Breast epithelium (tissue), 3 donors: ENCODE measurements around the gene NRBP1.

Experiments used
- POLR2A ChIP-seq: fragments of 450-650 bp; IDR thresholded peaks from one replicate; pipeline ENCODE4 v1.6.1; 2016; ENCODE audit warnings: antibody characterized with exemption, mild to moderate bottlenecking, moderate library complexity
- POLR2AphosphoS5 ChIP-seq, 3 donors: sonication (generic); formaldehyde crosslinking; IDR thresholded peaks; one replicate each; pipeline ENCODE4 v1.6.1; 2017; ENCODE audit warnings: antibody characterized with exemption in 3 of 3
- TF ChIP-seq, protein P1 (sequence below), 3 donors: fragments of 450-650 bp; IDR thresholded peaks; one replicate each; pipeline ENCODE4 v1.5.1; 2016 to 2017; ENCODE audit warnings: antibody characterized with exemption in 3 of 3, mild to moderate bottlenecking in 3 of 3, moderate library complexity in 3 of 3

DNA sequence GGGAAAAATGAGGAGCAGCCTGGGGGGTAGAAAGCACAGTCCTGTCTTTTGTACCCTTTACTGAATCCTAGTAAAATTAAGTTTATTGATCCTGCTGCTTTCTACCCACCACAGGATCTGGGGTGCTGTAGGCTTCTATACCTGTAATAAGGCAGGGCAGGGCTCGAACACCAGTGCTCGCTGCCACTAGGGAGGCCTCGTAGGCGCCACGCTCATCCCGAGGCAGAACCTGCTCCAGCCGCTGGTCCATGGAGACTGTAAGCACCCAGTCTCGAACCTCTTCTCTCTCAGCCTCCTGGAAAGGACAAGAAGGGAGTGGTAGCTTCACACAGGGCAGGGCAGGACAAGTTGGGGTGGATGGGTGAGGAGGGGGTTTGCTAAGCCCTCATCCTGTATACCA, 16.7 kb downstream of the NRBP1 start:
- TF ChIP-seq POLR2A, result no peak
- TF ChIP-seq, protein P1, sequence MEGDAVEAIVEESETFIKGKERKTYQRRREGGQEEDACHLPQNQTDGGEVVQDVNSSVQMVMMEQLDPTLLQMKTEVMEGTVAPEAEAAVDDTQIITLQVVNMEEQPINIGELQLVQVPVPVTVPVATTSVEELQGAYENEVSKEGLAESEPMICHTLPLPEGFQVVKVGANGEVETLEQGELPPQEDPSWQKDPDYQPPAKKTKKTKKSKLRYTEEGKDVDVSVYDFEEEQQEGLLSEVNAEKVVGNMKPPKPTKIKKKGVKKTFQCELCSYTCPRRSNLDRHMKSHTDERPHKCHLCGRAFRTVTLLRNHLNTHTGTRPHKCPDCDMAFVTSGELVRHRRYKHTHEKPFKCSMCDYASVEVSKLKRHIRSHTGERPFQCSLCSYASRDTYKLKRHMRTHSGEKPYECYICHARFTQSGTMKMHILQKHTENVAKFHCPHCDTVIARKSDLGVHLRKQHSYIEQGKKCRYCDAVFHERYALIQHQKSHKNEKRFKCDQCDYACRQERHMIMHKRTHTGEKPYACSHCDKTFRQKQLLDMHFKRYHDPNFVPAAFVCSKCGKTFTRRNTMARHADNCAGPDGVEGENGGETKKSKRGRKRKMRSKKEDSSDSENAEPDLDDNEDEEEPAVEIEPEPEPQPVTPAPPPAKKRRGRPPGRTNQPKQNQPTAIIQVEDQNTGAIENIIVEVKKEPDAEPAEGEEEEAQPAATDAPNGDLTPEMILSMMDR (IDR thresholded peaks at IDR 0.05), result no peak
- TF ChIP-seq POLR2AphosphoS5 (IDR thresholded peaks at IDR 0.05), result no peak
